ENCODE data around the gene GATA2.
A peak's percentile ranks its signal among the peaks of the same experiment; 100 is the strongest.

Gene GATA2

DNA sequence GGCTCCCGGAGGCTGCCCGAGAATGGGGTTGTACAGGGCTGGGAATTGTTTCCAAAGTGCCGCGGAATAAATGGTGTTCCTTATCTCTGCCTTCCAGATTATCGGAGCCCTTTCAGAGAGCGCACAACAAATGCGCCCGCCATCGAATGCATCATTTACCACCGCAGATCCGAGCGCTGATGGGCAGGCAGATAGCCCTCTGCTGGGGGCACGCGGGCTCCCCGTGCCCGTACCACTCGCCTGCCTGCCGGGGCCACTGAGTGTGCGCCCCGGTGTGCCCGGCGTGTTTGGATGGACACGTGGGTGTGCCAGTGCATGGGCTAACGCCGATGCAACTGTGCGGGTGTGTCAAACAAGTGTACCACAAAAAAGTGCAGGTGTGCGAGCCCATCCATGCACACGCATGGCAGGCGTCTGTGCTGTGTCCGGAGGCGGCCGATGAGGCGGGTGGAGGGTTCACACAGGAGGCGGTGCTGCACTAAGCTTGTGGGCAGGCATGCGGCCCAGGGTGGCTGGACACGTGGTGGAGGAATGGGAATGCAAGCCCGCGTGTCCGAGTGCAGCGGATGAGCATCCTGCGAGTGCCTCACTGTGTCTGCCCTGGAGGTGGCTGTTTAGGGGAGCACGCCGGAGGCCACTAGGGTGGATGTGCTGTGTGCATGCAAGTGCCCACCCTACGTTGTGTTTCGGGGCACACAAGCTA, 3.8 kb upstream of the GATA2 start:
- H3K4me3 ChIP-seq (ENCODE audit: low read length), result peak overlapping the region; percentile 56

DNA sequence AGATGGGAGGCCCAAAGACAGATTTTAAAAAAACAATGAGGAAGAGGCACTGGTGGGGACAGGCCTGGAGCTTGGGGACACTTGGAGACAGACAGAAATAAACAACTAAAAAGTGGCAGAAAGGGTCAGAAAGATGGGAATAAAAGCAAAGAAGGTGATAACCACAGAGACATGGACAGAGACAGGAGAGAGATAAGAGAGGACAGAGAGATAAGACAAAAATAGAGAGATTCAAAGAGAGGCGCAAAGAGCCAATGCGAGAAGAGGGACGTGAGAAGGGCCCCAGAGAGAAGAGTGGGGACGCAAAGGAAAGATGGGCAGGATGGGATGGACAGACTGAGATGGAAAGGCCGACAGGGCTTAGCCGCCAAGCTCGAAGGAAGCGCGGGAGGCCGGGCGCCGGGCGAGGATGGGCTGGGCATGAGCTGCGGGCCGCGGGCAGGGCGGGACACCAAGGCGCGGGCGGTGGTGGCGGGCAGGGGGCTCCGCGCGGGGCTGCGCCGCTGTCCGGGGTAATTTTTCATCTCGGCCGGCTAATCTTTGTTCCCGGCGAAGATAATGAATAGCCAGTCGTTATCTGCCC, 3.1 kb upstream of the GATA2 start:
- no peak for DNase-seq (ENCODE audit: low read depth)
- TF ChIP-seq, protein P1, sequence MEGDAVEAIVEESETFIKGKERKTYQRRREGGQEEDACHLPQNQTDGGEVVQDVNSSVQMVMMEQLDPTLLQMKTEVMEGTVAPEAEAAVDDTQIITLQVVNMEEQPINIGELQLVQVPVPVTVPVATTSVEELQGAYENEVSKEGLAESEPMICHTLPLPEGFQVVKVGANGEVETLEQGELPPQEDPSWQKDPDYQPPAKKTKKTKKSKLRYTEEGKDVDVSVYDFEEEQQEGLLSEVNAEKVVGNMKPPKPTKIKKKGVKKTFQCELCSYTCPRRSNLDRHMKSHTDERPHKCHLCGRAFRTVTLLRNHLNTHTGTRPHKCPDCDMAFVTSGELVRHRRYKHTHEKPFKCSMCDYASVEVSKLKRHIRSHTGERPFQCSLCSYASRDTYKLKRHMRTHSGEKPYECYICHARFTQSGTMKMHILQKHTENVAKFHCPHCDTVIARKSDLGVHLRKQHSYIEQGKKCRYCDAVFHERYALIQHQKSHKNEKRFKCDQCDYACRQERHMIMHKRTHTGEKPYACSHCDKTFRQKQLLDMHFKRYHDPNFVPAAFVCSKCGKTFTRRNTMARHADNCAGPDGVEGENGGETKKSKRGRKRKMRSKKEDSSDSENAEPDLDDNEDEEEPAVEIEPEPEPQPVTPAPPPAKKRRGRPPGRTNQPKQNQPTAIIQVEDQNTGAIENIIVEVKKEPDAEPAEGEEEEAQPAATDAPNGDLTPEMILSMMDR (conservative IDR thresholded peaks at IDR 0.05; ENCODE audit: low read length), result no peak
- H3K4me3 ChIP-seq (ENCODE audit: low read length), result no peak overlapping the region

More for the DNA sequence above, 3.8 kb upstream of the GATA2 start:
- TF ChIP-seq, protein P1 (conservative IDR thresholded peaks at IDR 0.05; ENCODE audit: low read length), result no peak
- DNase-seq (ENCODE audit: low read depth), result peak; percentile 48

DNA sequence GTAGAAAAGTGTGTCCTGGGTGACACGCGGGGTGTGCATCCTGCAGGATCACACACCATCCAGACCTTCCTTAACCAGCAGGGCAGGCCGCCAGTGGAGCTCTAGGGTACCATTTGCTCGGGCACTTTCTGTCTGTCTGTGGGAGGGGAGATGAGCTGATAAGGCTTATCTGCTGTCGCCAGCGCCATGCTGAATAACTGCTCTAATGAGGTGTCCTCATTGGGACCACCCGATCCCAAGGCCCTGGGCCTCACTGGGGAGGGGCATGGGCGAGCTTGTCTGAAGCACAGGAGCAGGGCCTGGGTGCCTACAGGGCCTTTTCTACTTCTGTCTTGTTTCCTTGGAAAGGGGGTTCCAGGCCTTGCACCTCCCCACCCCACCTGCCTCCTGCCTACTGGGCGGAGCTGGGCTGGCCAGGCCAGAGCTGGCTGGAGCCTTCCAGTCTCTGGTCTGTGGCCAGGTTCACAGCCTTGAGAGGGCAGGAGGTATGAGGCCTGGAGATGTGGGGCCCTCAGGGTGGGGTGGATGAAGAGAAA, 2.5 kb upstream of the GATA2 start:
- DNase-seq (ENCODE audit: low read depth), result no peak
- TF ChIP-seq, protein P1 (conservative IDR thresholded peaks at IDR 0.05; ENCODE audit: low read length), result no peak

DNA sequence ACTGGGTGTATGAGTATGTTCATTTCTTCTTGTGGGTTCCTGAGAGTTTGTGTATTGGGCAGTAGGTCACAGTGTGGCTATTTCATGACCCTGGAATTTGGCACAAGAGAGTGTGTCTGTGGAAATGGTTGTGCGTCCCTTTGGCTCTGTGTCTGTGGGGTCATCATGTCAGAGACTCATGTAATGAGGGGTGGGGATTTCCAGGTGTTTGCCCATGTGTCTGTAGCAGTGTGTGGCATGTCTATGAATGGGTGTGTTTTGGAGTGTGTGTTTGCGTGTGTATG, 1.3 kb upstream of the GATA2 start:
- no peak for DNase-seq (ENCODE audit: low read depth)
- no peak overlapping the region for H3K4me3 ChIP-seq (ENCODE audit: low read length)

More for the DNA sequence above, 2.5 kb upstream of the GATA2 start:
- no peak overlapping the region for H3K4me3 ChIP-seq (ENCODE audit: low read length)

DNA sequence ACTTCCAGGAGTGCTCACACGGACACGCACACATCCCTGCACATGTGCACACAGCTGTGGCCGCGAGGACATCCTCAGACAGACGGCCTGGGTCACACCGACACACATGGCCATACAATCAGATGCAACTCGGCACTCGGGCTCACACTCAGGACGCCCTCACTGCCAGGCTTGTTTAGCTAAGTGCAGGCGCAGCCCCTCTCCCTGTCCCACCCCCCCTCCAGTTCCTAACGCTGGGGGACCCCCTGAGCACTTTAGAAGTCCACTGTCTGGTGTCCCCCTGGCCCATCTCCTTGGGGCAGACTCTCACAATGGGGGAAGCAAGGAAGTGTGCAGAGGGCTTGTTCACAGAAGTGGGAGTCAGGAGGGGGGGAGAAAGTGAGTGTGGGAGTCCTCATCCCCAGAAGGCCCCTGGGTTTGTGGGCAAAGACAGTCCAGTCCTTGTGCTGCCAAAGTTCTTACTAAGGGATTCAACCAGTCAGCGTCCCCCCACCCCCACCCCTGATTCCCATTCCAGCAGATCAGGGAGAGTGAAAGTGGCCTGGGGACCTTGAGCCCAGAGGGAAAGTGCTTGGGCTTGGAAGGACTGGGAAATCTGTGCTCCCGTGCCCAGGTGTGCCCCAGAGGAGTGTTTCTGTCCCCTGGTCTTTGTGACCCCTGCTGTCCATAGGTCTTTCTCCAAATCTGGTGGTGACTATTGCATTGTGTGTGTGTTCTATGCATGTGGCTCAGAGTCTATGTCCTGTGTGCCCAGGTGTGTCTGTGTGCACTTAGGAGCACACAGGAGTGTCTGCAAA, 767 bp upstream of the GATA2 start:
- H3K4me3 ChIP-seq (ENCODE audit: low read length), result no peak overlapping the region
- TF ChIP-seq, protein P1 (conservative IDR thresholded peaks at IDR 0.05; ENCODE audit: low read length), result no peak

More for the DNA sequence above, 1.3 kb upstream of the GATA2 start:
- TF ChIP-seq, protein P1 (conservative IDR thresholded peaks at IDR 0.05; ENCODE audit: low read length), result no peak

DNA sequence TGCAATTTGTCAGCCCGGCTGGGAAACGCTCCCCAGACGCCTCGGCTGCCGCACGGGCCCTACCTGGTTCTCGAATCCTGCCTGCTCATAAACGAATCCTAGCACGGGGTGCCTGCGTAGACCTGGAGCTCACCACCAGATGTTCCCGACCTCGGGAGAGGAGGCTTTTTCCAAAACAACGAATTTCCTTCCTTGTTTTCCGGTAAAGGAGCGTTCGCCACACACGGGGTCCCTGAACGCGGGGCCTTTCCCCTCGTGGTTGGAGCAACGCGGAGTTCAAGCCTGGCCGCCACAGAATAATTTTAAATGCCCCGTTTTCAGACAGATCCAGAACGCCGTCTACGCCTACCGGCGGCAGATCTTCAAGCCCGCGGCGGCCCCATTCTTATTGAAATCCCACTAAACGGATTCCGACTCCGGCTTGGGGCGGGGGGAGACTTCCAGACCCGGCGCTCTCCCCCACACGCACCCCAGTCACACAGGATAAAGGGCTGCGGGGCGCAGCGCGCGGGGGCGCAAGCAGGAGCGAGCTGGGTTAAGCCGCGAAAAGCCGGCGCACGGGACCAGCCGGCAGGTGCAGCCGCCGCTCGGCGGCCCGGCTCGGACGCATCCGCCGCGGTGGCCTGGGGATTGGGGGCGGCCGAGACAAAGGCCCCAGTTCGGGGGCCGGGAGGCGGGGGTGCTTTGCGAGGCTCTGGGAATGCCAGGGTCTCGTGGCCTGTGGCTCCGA, 895 bp downstream of the GATA2 start:
- peak overlapping the region; percentile 68 for H3K4me3 ChIP-seq (ENCODE audit: low read length)
- TF ChIP-seq, protein P1 (conservative IDR thresholded peaks at IDR 0.05; ENCODE audit: low read length), result no peak
- DNase-seq (ENCODE audit: low read depth), result no peak

More for the DNA sequence above, 767 bp upstream of the GATA2 start:
- DNase-seq (ENCODE audit: low read depth), result no peak
